ENCODE results near the gene GARIN5A.
A peak's percentile ranks its signal among the peaks of the same experiment; 100 is the strongest.

Gene GARIN5A

GRCh38 chr19:50516964-50517703, 40.5 kb upstream of the GARIN5A start:
- H3K4me3 ChIP-seq (ENCODE audit: control insufficient read depth in 1 of 7, extremely low read depth in 1 of 7, insufficient read depth in 4 of 7, low read depth in 2 of 7, low read length in 6 of 7): no peak overlapping the region
- no peaks in the 10 kb centered on the region for H3K36me3 ChIP-seq (ENCODE audit: control insufficient read depth in 4 of 4, insufficient read depth in 4 of 4, low read length in 3 of 4)
- peaks cover 0 to 8% (median 0%) of the 10 kb centered on the region in 5 experiments for H3K9me3 ChIP-seq (ENCODE audit: control extremely low read depth in 1 of 5, control insufficient read depth in 4 of 5, insufficient read depth in 2 of 5, low read depth in 1 of 5, low read length in 4 of 5)
- WGBS (ENCODE audit: insufficient coverage): 61% methylated on average over 34 of the region's 53 CpGs
- ChIA-PET CTCF (no interaction called here), POLR2A (no interaction called here)
- peaks cover 0 to 3% (median under 1%) of the 10 kb centered on the region in 4 experiments for H3K4me1 ChIP-seq (ENCODE audit: control extremely low read depth in 1 of 4, control insufficient read depth in 4 of 4, insufficient read depth in 4 of 4, low read length in 3 of 4)
- no peak for DNase-seq
- H3K27me3 ChIP-seq (replicated peaks in 2 of 5; ENCODE audit: control insufficient read depth in 4 of 5, insufficient read depth in 5 of 5, low read length in 4 of 5): peaks cover 0 to 50% (median 12%) of the 10 kb centered on the region in 5 experiments
- H3K27ac ChIP-seq (ENCODE audit: insufficient read depth in 1 of 2, low read depth in 1 of 2, low read length in 2 of 2, poor library complexity in 1 of 2, severe bottlenecking in 2 of 2): no peak overlapping the region

DNA sequence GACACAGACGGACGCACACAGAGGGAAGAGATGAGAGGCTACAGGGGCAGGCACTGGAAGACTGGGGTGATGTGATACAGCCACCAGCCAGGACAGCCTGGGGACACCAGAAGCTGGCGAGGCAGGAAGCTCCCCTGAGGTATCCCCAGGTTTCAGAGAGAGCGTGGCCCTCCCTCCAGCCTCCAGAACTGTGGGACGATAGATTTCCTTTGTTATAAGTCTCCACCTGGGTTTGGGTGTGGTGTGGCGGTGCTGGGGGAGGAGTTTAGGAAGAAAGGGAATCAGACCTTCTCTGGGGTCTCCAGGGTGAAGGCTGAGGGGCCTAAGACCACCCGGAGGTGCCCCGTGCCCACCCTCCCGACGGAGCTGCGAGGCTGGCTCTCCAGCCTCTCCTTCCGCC, 39.8 kb upstream of the GARIN5A start:
- no peak for DNase-seq
- no peaks in the 10 kb centered on the region for H3K36me3 ChIP-seq (ENCODE audit: control insufficient read depth in 4 of 4, insufficient read depth in 4 of 4, low read length in 3 of 4)
- ChIA-PET POLR2A (no interaction called here), CTCF (interaction anchor here (2.0 kb wide), 1 partner anchor 40 kb away, joined by 7 read pairs; no protein-coding TSS in a partner anchor)
- peaks cover 0 to 10% (median 6%) of the 10 kb centered on the region in 4 experiments for H3K4me1 ChIP-seq (ENCODE audit: control extremely low read depth in 1 of 4, control insufficient read depth in 4 of 4, insufficient read depth in 4 of 4, low read length in 3 of 4)
- H3K4me3 ChIP-seq (ENCODE audit: control insufficient read depth in 1 of 7, extremely low read depth in 1 of 7, insufficient read depth in 4 of 7, low read depth in 2 of 7, low read length in 6 of 7): no peak overlapping the region
- 74% methylated on average over 8 of the region's 12 CpGs for WGBS (ENCODE audit: insufficient coverage)
- peaks cover 0 to 50% (median 12%) of the 10 kb centered on the region in 5 experiments for H3K27me3 ChIP-seq (replicated peaks in 2 of 5; ENCODE audit: control insufficient read depth in 4 of 5, insufficient read depth in 5 of 5, low read length in 4 of 5)
- H3K27ac ChIP-seq (ENCODE audit: insufficient read depth in 1 of 2, low read depth in 1 of 2, low read length in 2 of 2, poor library complexity in 1 of 2, severe bottlenecking in 2 of 2): no peak overlapping the region
- peaks cover 0 to 8% (median 0%) of the 10 kb centered on the region in 5 experiments for H3K9me3 ChIP-seq (ENCODE audit: control extremely low read depth in 1 of 5, control insufficient read depth in 4 of 5, insufficient read depth in 2 of 5, low read depth in 1 of 5, low read length in 4 of 5)

DNA sequence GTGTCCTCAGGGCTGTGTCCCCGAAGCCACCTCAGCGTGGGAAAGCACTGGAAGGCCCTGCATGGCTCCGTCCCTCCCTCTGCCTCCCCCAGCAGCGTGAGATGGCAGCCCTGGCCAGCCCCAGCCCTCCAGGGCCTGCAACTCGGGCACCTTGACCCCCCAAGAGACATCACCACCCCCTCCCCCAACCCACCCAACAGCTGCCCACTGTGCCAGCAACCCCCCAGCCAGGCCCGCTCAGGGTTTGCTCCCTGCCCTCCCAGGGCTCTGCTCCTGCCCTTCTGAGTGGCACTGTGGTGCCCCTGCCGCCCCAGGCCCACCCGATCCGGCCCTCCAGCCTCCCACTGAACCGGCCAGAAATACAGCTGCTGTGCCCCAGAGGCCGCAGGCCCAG, 38.5 kb upstream of the GARIN5A start:
- Histone ChIP-seq H3K27ac (ENCODE audit: insufficient read depth in 1 of 2, low read depth in 1 of 2, low read length in 2 of 2, poor library complexity in 1 of 2, severe bottlenecking in 2 of 2) (no peak overlapping the region), H3K36me3 (ENCODE audit: control insufficient read depth in 4 of 4, insufficient read depth in 4 of 4, low read length in 3 of 4) (no peaks in the 10 kb centered on the region), H3K9me3 (ENCODE audit: control extremely low read depth in 1 of 5, control insufficient read depth in 4 of 5, insufficient read depth in 2 of 5, low read depth in 1 of 5, low read length in 4 of 5) (peaks cover 0 to 8% (median 0%) of the 10 kb centered on the region in 5 experiments), H3K4me1 (ENCODE audit: control extremely low read depth in 1 of 4, control insufficient read depth in 4 of 4, insufficient read depth in 4 of 4, low read length in 3 of 4) (peaks cover 0 to 15% (median 10%) of the 10 kb centered on the region in 4 experiments), H3K4me3 (ENCODE audit: control insufficient read depth in 1 of 7, extremely low read depth in 1 of 7, insufficient read depth in 4 of 7, low read depth in 2 of 7, low read length in 6 of 7) (no peak overlapping the region), H3K27me3 (replicated peaks in 2 of 5; ENCODE audit: control insufficient read depth in 4 of 5, insufficient read depth in 5 of 5, low read length in 4 of 5) (peaks cover 0 to 50% (median 12%) of the 10 kb centered on the region in 5 experiments)
- 83% methylated on average over 11 of the region's 11 CpGs for WGBS (ENCODE audit: insufficient coverage)
- no peak for DNase-seq
- CTCF ChIA-PET: interaction anchor here (1.1 to 2.0 kb wide), 2 partner anchors 23 to 42 kb away, joined by 3 to 7 read pairs; no protein-coding TSS in a partner anchor
- POLR2A ChIA-PET: no interaction called here

GRCh38 chr19:50514346-50515167, 37.9 kb upstream of the GARIN5A start:
- Histone ChIP-seq H3K4me1 (ENCODE audit: control extremely low read depth in 1 of 4, control insufficient read depth in 4 of 4, insufficient read depth in 4 of 4, low read length in 3 of 4) (peaks cover 0 to 17% (median 12%) of the 10 kb centered on the region in 4 experiments), H3K9me3 (ENCODE audit: control extremely low read depth in 1 of 5, control insufficient read depth in 4 of 5, insufficient read depth in 2 of 5, low read depth in 1 of 5, low read length in 4 of 5) (peaks cover 0 to 8% (median 0%) of the 10 kb centered on the region in 5 experiments), H3K27me3 (replicated peaks in 2 of 5; ENCODE audit: control insufficient read depth in 4 of 5, insufficient read depth in 5 of 5, low read length in 4 of 5) (peaks cover 0 to 50% (median 12%) of the 10 kb centered on the region in 5 experiments), H3K4me3 (ENCODE audit: control insufficient read depth in 1 of 7, extremely low read depth in 1 of 7, insufficient read depth in 4 of 7, low read depth in 2 of 7, low read length in 6 of 7) (no peak overlapping the region), H3K36me3 (ENCODE audit: control insufficient read depth in 4 of 4, insufficient read depth in 4 of 4, low read length in 3 of 4) (no peaks in the 10 kb centered on the region), H3K27ac (ENCODE audit: insufficient read depth in 1 of 2, low read depth in 1 of 2, low read length in 2 of 2, poor library complexity in 1 of 2, severe bottlenecking in 2 of 2) (no peak overlapping the region)
- peak in 1 of 3 donors; percentile 29 for DNase-seq
- CTCF ChIA-PET: interaction anchor here (1.1 to 2.0 kb wide), 2 partner anchors 24 to 42 kb away, joined by 3 to 7 read pairs; no protein-coding TSS in a partner anchor
- POLR2A ChIA-PET: no interaction called here
- WGBS (ENCODE audit: insufficient coverage): 37% methylated on average over 34 of the region's 38 CpGs

- ChIA-PET CTCF (no interaction called here), POLR2A (no interaction called here)
- Histone ChIP-seq H3K36me3 (ENCODE audit: control insufficient read depth in 4 of 4, insufficient read depth in 4 of 4, low read length in 3 of 4) (no peaks in the 10 kb centered on the region), H3K4me3 (ENCODE audit: control insufficient read depth in 1 of 7, extremely low read depth in 1 of 7, insufficient read depth in 4 of 7, low read depth in 2 of 7, low read length in 6 of 7) (no peak within 1 kb of the TSS), H3K27ac (ENCODE audit: insufficient read depth in 1 of 2, low read depth in 1 of 2, low read length in 2 of 2, poor library complexity in 1 of 2, severe bottlenecking in 2 of 2) (no peak within 1 kb of the TSS), H3K4me1 (ENCODE audit: control extremely low read depth in 1 of 4, control insufficient read depth in 4 of 4, insufficient read depth in 4 of 4, low read length in 3 of 4) (peaks cover 0 to 17% (median 12%) of the 10 kb centered on the region in 4 experiments), H3K9me3 (ENCODE audit: control extremely low read depth in 1 of 5, control insufficient read depth in 4 of 5, insufficient read depth in 2 of 5, low read depth in 1 of 5, low read length in 4 of 5) (peaks cover 0 to 4% (median 0%) of the 10 kb centered on the region in 5 experiments), H3K27me3 (replicated peaks in 2 of 5; ENCODE audit: control insufficient read depth in 4 of 5, insufficient read depth in 5 of 5, low read length in 4 of 5) (peaks cover 0 to 47% (median 12%) of the 10 kb centered on the region in 5 experiments)
- DNase-seq: no peak
- WGBS (ENCODE audit: insufficient coverage): 59% methylated on average over 18 of the region's 22 CpGs
Measured at GRCh38 chr19:50513746-50514345, 37.2 kb upstream of the GARIN5A start, which contains the start of gene ASPDH. Gene ASPDH (minus strand): TSS chr19:50513913. CDS start chr19:50513823, 90 bp downstream.

DNA sequence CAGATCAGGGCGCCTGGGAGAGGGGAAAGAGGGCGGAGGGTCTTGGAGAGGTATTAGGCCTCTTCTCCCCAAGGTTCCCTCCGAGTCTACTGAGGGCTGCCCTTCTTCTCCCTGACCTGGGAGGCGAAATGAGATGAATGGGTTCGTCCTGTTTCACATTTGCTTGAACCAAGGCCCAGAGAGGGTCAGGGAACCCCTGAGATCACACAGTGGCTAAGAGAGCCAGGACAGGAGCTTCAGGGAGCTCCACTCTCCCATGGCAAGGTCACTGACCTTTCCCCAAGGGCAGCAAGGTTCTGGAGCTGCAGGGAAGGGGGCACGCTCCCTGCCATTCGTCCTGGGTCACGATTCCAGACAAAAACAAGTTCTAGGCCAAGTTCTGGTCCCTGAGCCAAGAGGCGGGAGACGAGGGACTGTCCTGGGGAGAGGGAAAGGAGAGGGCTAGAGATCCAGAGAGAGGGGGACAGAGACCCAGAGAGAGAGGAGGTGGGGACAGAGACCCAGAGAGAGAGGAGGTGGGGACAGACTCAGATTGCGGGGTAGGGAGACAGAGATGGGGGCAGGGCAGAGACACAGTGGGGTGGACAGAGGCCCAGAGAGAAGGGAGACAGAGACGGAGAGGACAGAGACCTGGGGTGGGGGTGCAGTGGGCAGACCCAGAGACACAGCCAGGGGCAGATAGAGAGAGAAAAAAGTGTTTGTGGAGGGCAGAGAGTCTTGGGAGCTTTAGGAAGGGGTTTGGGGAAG, 36.5 kb upstream of the GARIN5A start:
- Histone ChIP-seq H3K4me3 (ENCODE audit: control insufficient read depth in 1 of 7, extremely low read depth in 1 of 7, insufficient read depth in 4 of 7, low read depth in 2 of 7, low read length in 6 of 7) (no peak overlapping the region), H3K36me3 (ENCODE audit: control insufficient read depth in 4 of 4, insufficient read depth in 4 of 4, low read length in 3 of 4) (no peaks in the 10 kb centered on the region), H3K27ac (ENCODE audit: insufficient read depth in 1 of 2, low read depth in 1 of 2, low read length in 2 of 2, poor library complexity in 1 of 2, severe bottlenecking in 2 of 2) (no peak overlapping the region), H3K4me1 (ENCODE audit: control extremely low read depth in 1 of 4, control insufficient read depth in 4 of 4, insufficient read depth in 4 of 4, low read length in 3 of 4) (peaks cover 0 to 17% (median 12%) of the 10 kb centered on the region in 4 experiments), H3K9me3 (ENCODE audit: control extremely low read depth in 1 of 5, control insufficient read depth in 4 of 5, insufficient read depth in 2 of 5, low read depth in 1 of 5, low read length in 4 of 5) (no peaks in the 10 kb centered on the region), H3K27me3 (replicated peaks in 2 of 5; ENCODE audit: control insufficient read depth in 4 of 5, insufficient read depth in 5 of 5, low read length in 4 of 5) (peaks cover 0 to 47% (median 12%) of the 10 kb centered on the region in 5 experiments)
- POLR2A ChIA-PET: interaction anchor here (0.6 kb wide), 1 partner anchor 183 kb away, joined by 3 read pairs; no protein-coding TSS in a partner anchor
- no peak for DNase-seq
- 81% methylated on average over 10 of the region's 12 CpGs for WGBS (ENCODE audit: insufficient coverage)
- CTCF ChIA-PET: interaction anchor here (2.1 kb wide), 1 partner anchor 24 kb away, joined by 6 read pairs; no protein-coding TSS in a partner anchor
